ENCODE results near the gene PSMD12. TPM values are rescaled to one million over a fixed set of nuclear protein-coding genes. Genes with fewer than 3 reads are reported as not detected.
A peak's percentile ranks its signal among the peaks of the same experiment; 100 is the strongest.

The PSMD12 gene
- total and polyA plus RNA-seq, 9 of the 15 experiments (the other 6 are each of a cell fraction or from before 2014, with no cell fraction given), result 36.6 to 150 (median 65.5) TPM

DNA sequence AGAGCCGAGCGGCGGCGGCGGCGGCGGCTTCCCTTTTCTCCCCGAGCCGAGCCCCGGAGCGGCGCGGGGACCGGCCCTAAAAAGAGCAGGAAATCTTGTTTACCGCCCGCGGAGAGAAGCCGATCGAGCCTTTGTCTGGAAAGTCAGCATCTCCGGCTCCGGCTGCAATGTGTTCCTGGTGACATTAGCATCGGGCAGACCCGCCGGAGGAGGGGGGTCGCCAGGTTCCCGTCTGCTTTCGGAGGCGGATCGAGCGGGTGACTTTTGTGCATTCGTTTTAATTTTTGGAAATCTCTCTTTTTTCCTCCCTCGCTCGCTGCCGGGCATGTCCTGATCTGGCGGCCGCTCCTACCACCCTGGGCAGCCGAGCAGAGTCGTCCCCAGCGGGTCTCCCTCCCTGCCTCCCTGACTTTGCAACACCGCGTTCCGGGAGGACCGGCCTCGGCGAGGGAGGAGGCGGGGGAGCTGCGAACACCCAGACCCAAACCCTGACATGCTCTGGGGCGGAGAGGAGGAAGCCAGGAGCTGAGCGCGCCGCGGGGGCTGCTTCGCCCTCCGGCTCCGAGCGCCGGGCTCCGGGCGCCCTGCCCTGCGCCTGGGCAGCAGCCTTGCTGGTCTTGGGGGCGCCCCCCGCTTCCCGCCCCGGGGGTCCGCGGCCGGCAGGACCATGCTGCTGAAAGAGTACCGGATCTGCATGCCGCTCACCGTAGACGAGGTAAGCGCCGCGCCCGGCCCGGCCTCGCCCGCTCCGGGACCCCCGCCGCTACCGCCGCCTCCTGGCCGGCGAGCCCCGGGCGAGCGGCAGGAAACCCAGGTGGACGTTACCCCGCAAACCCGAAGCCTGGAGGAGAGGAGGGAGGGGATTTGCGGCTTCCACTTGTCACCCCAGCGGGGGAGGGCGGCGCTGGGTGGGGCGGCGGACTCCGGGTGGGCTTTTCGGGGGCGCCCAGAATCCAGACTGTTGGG lies 11.4 kb upstream of the PSMD12 start (continued):
- TF ChIP-seq ARID3A (IDR thresholded peaks at IDR 0.05; ENCODE audit: borderline replicate concordance, low read depth, low read length) (no peak), ZNF57 (CRISPR knock-in tag; IDR thresholded peaks at IDR 0.05) (no peak), SMAD2 (IDR thresholded peaks at IDR 0.05; ENCODE audit: low read depth, low read length) (no peak), CTCF (IDR thresholded peaks at IDR 0.05 in 2 of 3, conservative IDR thresholded peaks at IDR 0.05 in 1 of 3; ENCODE audit: insufficient read depth in 2 of 3, low read depth in 1 of 3, low read length in 3 of 3) (peak in 2 of 3 experiments; percentile 25 to 58; a peak in 3 of 6 replicates), HNRNPUL1 (IDR thresholded peaks at IDR 0.05; ENCODE audit: low read length) (no peak), ARID1B (IDR thresholded peaks at IDR 0.05) (no peak), U2AF1 (optimal IDR thresholded peaks at IDR 0.05; ENCODE audit: low read depth, low read length) (no peak), NCOA4 (IDR thresholded peaks at IDR 0.05; ENCODE audit: partially characterized antibody) (no peak), DDX20 (tag; IDR thresholded peaks at IDR 0.05; ENCODE audit: low read depth) (no peak), RBM15 (IDR thresholded peaks at IDR 0.05; ENCODE audit: insufficient read depth, low read length) (no peak), USF2 (CRISPR knock-in tag; IDR thresholded peaks at IDR 0.05) (no peak), RFX5 (IDR thresholded peaks at IDR 0.05; ENCODE audit: low read depth, low read length) (no peak), L3MBTL2 (IDR thresholded peaks at IDR 0.05) (0 out of 2 replicates have a peak, but pooled peaks have one; percentile 5), XRCC4 (IDR thresholded peaks at IDR 0.05; ENCODE audit: extremely low read depth, insufficient read depth, insufficient read length) (no peak), CBX1 (IDR thresholded peaks at IDR 0.05; ENCODE audit: low read depth) (0 out of 2 replicates have a peak, but pooled peaks have one; percentile 44), RBFOX2 (IDR thresholded peaks at IDR 0.05; ENCODE audit: low read depth, low read length) (0 out of 2 replicates have a peak, but pooled peaks have one; percentile 7), MCM5 (IDR thresholded peaks at IDR 0.05; ENCODE audit: low read depth) (no peak), KDM2B (CRISPR knock-in tag; IDR thresholded peaks at IDR 0.05) (no peak), ZBTB7A (IDR thresholded peaks at IDR 0.05; ENCODE audit: borderline replicate concordance, control insufficient read depth, low read depth, low read length) (peak; percentile 87), ZNF324 (CRISPR knock-in tag; IDR thresholded peaks at IDR 0.05) (no peak), LARP7 (IDR thresholded peaks at IDR 0.05) (no peak)
- TF ChIP-seq, protein P1, sequence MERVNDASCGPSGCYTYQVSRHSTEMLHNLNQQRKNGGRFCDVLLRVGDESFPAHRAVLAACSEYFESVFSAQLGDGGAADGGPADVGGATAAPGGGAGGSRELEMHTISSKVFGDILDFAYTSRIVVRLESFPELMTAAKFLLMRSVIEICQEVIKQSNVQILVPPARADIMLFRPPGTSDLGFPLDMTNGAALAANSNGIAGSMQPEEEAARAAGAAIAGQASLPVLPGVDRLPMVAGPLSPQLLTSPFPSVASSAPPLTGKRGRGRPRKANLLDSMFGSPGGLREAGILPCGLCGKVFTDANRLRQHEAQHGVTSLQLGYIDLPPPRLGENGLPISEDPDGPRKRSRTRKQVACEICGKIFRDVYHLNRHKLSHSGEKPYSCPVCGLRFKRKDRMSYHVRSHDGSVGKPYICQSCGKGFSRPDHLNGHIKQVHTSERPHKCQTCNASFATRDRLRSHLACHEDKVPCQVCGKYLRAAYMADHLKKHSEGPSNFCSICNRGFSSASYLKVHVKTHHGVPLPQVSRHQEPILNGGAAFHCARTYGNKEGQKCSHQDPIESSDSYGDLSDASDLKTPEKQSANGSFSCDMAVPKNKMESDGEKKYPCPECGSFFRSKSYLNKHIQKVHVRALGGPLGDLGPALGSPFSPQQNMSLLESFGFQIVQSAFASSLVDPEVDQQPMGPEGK (CRISPR knock-in tag; IDR thresholded peaks at IDR 0.05; ENCODE audit: borderline replicate concordance), result no peak

Data from K562 (cell line).